Stomach (tissue), 9 donors: ENCODE data around the gene EPHB1. TPM values are rescaled to one million over a fixed set of nuclear protein-coding genes. Genes with fewer than 3 reads are reported as not detected.

Source experiments
- DNase-seq, 2 donors: peaks; one replicate each; pipeline versions ENCODE4 v3.0.0 to v3.0.0-alpha.2; 2013 to 2019
- H3K27ac ChIP-seq, 5 donors: fragments of 200-600 bp in 4 of 5; sonication (generic) in 4 of 5; one replicate each; pipeline ENCODE4 v1.5.1; 2013 to 2019; ENCODE audit warnings: mild to moderate bottlenecking in 1 of 5, moderate library complexity in 1 of 5
- H3K27me3 ChIP-seq, 3 donors: fragments of 200-600 bp; sonication (generic); one replicate each; pipeline ENCODE4 v1.5.1; 2017 to 2019; ENCODE audit warnings: mixed run types in 1 of 3
- H3K36me3 ChIP-seq, 4 donors: fragments of 200-600 bp; sonication (generic); 1 replicate in 3 of 4; 2 replicates in 1 of 4; pipeline ENCODE4 v1.5.1; 2016 to 2019
- H3K4me1 ChIP-seq, 4 donors: fragments of 200-600 bp; sonication (generic); one replicate each; pipeline ENCODE4 v1.5.1; 2016 to 2019
- H3K4me3 ChIP-seq, 4 donors: fragments of 200-600 bp; sonication (generic) in 3 of 4; one replicate each; pipeline ENCODE4 v1.5.1; 2016 to 2019; ENCODE audit warnings: mild to moderate bottlenecking in 1 of 4
- H3K9me3 ChIP-seq, 4 donors: fragments of 200-600 bp; sonication (generic); one replicate each; pipeline ENCODE4 v1.5.1; 2016 to 2019
- EP300 ChIP-seq: sonication (generic); formaldehyde crosslinking; IDR thresholded peaks from one replicate; pipeline ENCODE4 v1.6.1; 2017; ENCODE audit warnings: antibody characterized with exemption
- POLR2A ChIP-seq, 4 donors: fragments of 450-650 bp; IDR thresholded peaks; one replicate each; pipeline ENCODE4 v1.6.1; 2016; ENCODE audit warnings: antibody characterized with exemption in 4 of 4, control low read depth in 2 of 4, mild to moderate bottlenecking in 1 of 4, moderate library complexity in 1 of 4
- POLR2AphosphoS5 ChIP-seq, 3 donors: sonication (generic); formaldehyde crosslinking; IDR thresholded peaks; one replicate each; pipeline ENCODE4 v1.6.1; 2016; ENCODE audit warnings: antibody characterized with exemption in 3 of 3
- WGBS, 5 donors: extraction: QIAGEN DNeasy Blood & Tissue Kit in 3 of 5; methylation state at CpG; one replicate each; pipeline versions ENCODE4 v1.1.5 to v1.1.7; 2013 to 2018; 5-methylcytosine and 5-hydroxymethylcytosine counted together
- intact Hi-C: fragments of 100-400 bp; cut with DNase I; formaldehyde crosslinking; loops from one replicate; pipeline ENCODE4 v1.15.1; 2023; ENCODE audit warnings: low total_unique reads
- polyA plus RNA-seq, 3 donors: library from polyadenylated mRNA; stranded (reverse); fragments of 200-250 nt; gene quantifications; one replicate each; pipeline ENCODE4 v1.2.3, GENCODE V29; 2013
- total RNA-seq, 5 donors: library from RNA; depleted of rRNA; stranded (reverse); fragments of >200 nt; gene quantifications; one replicate each; pipeline versions ENCODE4 v1.1.0 to v1.2.3, GENCODE V29; 2014 to 2016
- TF ChIP-seq, protein P1 (sequence below), 7 experiments: fragments of 450-650 bp in 4 of 7; fragments of 200-600 bp in 3 of 7; sonication (generic) in 3 of 7; IDR thresholded peaks; one replicate each; pipeline ENCODE4 v1.5.1; 2016 to 2019; ENCODE audit warnings: antibody characterized with exemption in 7 of 7, control low read depth in 2 of 7, mild to moderate bottlenecking in 1 of 7
- donor health status: healthy with polysubstance abuse.
- donor health status: Bipolar disorder and iron deficiency.
- donor health status: healthy.

EPHB1 gene
- total and polyA plus RNA-seq, 8 donors: 0.13 to 2.3 (median 1.0) TPM; not detected in 4

DNA sequence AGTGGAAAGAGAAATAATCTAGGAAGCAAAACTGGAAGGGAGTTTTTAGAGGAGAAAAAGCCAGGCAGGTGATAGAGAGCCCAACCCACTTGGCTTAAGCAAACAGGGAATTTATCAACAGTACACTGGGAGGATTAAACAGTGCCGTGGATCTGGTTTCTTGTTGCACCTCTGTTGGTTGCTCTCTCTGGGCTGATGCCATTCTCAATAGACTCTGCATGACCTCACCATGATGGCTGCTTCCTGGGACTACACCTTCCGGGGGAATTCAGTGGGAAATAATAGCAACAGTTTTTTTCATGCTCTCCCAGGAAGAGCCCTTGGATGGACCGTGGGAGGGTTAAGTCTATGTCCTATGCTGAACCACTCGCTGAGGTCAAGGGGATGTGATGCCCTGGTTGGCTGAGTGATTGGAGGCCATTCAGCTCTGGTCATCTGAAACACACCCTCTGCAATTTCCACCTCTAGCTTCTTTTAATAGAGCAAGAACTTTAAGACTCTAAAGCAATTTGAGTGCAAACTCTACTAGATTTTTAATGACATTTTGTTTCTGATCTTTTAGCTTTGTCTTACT is 74.2 kb downstream of the EPHB1 start:
- no peak overlapping the region for H3K27ac ChIP-seq
- intact Hi-C loops: no loop called here
- TF ChIP-seq POLR2AphosphoS5 (IDR thresholded peaks at IDR 0.05) (no peak), EP300 (no peak), POLR2A (IDR thresholded peaks at IDR 0.05) (no peak)
- TF ChIP-seq, protein P1, sequence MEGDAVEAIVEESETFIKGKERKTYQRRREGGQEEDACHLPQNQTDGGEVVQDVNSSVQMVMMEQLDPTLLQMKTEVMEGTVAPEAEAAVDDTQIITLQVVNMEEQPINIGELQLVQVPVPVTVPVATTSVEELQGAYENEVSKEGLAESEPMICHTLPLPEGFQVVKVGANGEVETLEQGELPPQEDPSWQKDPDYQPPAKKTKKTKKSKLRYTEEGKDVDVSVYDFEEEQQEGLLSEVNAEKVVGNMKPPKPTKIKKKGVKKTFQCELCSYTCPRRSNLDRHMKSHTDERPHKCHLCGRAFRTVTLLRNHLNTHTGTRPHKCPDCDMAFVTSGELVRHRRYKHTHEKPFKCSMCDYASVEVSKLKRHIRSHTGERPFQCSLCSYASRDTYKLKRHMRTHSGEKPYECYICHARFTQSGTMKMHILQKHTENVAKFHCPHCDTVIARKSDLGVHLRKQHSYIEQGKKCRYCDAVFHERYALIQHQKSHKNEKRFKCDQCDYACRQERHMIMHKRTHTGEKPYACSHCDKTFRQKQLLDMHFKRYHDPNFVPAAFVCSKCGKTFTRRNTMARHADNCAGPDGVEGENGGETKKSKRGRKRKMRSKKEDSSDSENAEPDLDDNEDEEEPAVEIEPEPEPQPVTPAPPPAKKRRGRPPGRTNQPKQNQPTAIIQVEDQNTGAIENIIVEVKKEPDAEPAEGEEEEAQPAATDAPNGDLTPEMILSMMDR (IDR thresholded peaks at IDR 0.05): no peak
- no peaks in the 10 kb centered on the region for H3K27me3 ChIP-seq
- H3K4me1 ChIP-seq: no peaks in the 10 kb centered on the region
- H3K9me3 ChIP-seq: no peaks in the 10 kb centered on the region
- H3K36me3 ChIP-seq: no peaks in the 10 kb centered on the region
- no peak overlapping the region for H3K4me3 ChIP-seq
- WGBS, 5 donors: 53 to 69% (median 62%) methylated on average over 4 of the region's 4 CpGs
- DNase-seq: peak in 1 of 2 donors; percentile 10

DNA sequence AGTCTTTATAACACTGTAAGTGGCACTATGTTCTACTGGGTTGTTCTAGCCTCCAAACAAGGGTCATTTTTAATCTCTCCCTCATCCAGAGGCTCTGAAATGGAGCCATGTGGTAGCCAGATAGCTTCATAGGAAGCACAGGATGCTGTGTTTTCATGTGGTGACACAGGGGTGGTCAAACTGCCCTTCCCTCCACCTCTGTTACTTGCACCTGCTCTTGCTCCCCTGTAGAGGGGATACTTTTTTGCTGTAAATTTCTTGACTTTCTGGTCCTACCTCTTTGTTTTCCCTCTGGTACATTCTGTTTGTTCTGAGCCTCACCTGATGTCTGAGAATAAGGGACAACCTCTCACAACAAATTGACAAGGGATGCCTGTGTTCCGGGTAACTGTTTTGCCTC is 76.8 kb downstream of the EPHB1 start:
- Histone ChIP-seq H3K27ac (no peak overlapping the region), H3K36me3 (no peaks in the 10 kb centered on the region), H3K27me3 (no peaks in the 10 kb centered on the region), H3K9me3 (no peaks in the 10 kb centered on the region), H3K4me3 (no peak overlapping the region), H3K4me1 (no peaks in the 10 kb centered on the region)
- intact Hi-C loops: no loop called here
- no peak for DNase-seq
- TF ChIP-seq EP300 (no peak), POLR2AphosphoS5 (IDR thresholded peaks at IDR 0.05) (no peak), POLR2A (IDR thresholded peaks at IDR 0.05) (no peak)
- TF ChIP-seq, protein P1 (IDR thresholded peaks at IDR 0.05): no peak
- WGBS, 5 donors: 66 to 96% (median 83%) methylated on average over 1 of the region's 1 CpG

DNA sequence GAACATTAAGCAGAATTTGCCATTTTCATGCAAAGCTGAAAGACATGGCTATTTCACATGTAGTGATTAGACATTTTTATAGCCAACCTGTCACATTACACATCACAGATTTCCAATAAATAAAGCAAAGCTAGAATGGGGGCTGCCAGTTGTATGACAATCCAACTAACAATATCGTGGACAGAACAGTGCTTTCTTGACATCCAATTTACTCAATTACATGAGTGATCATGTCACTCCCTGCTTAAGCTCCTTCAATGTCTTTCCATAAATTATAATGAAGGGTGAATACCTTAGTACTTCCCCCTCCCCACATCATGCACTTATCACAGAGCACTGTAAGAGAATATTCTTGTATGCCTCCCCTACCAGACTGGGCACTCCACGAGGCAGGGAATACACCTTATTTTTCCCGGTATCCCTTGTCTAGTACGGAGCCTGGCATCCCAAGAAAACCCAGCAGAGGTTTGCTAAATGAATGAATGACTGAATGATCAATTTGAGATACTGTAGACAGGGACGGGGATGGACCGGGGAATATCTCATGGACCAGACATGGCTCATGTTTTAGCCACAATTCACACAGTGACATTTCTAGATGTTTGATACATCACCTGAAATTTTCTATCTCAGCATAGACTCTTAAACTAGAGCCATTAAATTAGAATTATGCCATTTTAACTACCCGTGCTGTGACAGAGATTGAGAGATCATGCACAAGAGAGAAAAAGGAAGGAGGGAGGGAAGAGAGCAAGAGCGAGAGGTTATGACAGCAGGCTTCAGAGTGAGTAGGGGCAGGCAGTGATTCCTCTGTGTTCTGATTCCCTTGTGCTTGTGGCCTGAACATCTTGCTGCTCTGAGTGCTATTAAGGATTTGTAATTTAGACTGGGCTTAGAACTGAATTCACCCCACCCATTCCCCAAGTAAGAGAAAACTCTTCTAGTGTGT is 77.7 kb downstream of the EPHB1 start:
- intact Hi-C loops: no loop called here
- Histone ChIP-seq H3K27me3 (no peaks in the 10 kb centered on the region), H3K9me3 (no peaks in the 10 kb centered on the region), H3K4me1 (no peaks in the 10 kb centered on the region), H3K4me3 (no peak overlapping the region), H3K36me3 (no peaks in the 10 kb centered on the region), H3K27ac (no peak overlapping the region)
- WGBS, 5 donors: 87 to 90% (median 90%) methylated on average over 8 of the region's 8 CpGs
- no peak for DNase-seq
- TF ChIP-seq POLR2A (IDR thresholded peaks at IDR 0.05): no peak
- TF ChIP-seq, protein P1 (IDR thresholded peaks at IDR 0.05): no peak
- TF ChIP-seq EP300: no peak
- no peak for TF ChIP-seq POLR2AphosphoS5 (IDR thresholded peaks at IDR 0.05)

DNA sequence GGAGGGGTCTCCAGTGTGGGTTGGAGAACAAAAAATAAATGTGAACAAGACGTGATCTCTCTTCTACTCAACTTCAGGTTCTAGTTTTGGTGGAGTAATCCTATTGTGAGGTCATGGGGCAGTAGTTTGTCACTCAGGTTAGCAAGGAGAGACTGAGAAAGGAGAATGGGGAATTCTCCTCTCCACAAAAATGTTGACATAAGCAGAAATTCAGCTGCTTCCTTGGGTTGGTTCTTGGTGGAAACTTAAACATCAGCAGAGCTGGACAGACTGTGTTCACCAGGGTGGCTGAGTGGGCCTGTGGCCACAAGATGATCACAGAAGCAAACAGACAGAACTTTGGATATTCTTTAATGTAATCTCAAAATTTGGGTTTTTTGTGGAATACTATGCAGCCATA is 78.7 kb downstream of the EPHB1 start:
- H3K27me3 ChIP-seq: no peaks in the 10 kb centered on the region
- DNase-seq: no peak
- 63 to 89% (median 86%) methylated on average over 1 of the region's 1 CpG for WGBS, 5 donors
- H3K36me3 ChIP-seq: no peaks in the 10 kb centered on the region
- intact Hi-C loops: no loop called here
- no peak for TF ChIP-seq POLR2A (IDR thresholded peaks at IDR 0.05)
- no peak for TF ChIP-seq POLR2AphosphoS5 (IDR thresholded peaks at IDR 0.05)
- TF ChIP-seq, protein P1 (IDR thresholded peaks at IDR 0.05): no peak
- TF ChIP-seq EP300: no peak
- H3K4me3 ChIP-seq: no peak overlapping the region
- no peak overlapping the region for H3K27ac ChIP-seq
- H3K9me3 ChIP-seq: no peaks in the 10 kb centered on the region
- no peaks in the 10 kb centered on the region for H3K4me1 ChIP-seq
